ENCODE measurements around the gene UGT1A4. TPM values are rescaled to one million over a fixed set of nuclear protein-coding genes. Genes with fewer than 3 reads are reported as not detected.

Gene UGT1A4
- total and polyA plus RNA-seq, 2 donors (not counting 3 experiments of a cell fraction or from before 2014, with no cell fraction given), result not detected

GRCh38 chr2:233810385-233810784 is 91.8 kb downstream of the UGT1A4 start:
- H2AFZ ChIP-seq (ENCODE audit: low read depth, low read length), result no peak overlapping the region
- CTCF ChIA-PET, result no interaction called here

DNA sequence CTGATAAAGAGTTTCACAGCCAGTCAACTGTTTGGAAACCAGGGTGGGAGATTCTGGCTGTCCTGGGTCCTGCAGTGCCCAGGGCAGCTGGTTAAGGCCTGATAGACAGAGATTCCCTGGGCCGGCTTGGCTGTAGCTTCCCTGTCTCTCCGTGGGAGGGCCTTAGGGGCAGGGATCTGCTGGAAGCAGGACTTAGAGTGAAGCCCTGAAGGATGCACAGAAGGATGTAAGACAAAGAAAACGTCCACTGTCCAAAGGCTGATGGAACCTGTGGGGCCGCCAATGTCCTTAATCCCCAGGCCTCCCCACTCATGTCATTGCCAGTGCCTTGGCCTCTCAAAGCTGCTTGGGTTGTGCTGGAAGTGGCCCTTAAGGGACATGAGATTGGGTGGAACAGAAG is 92.6 kb downstream of the UGT1A4 start:
- Histone ChIP-seq H4K20me1 (replicated peaks; ENCODE audit: control insufficient read depth, extremely low read depth, insufficient read depth, low read length) (no peaks in the 10 kb centered on the region), H3K79me2 (ENCODE audit: control insufficient read depth, insufficient read depth, low read length) (no peaks in the 10 kb centered on the region), H3K27ac (ENCODE audit: insufficient read depth, low read depth, low read length) (no peak overlapping the region), H3K9me1 (replicated peaks; ENCODE audit: control insufficient read depth, extremely low read depth, insufficient read depth, low read length) (no peaks in the 10 kb centered on the region), H3K9ac (replicated peaks; ENCODE audit: extremely low read depth, insufficient read depth, low read length) (no peak overlapping the region), H3K4me3 (replicated peaks in 1 of 3; ENCODE audit: insufficient read depth in 1 of 3, low read depth in 1 of 3, low read length in 3 of 3) (no peak overlapping the region), H3K36me3 (ENCODE audit: control insufficient read depth in 2 of 2, extremely low read depth in 1 of 2, insufficient read depth in 2 of 2, low read length in 2 of 2) (no peaks in the 10 kb centered on the region), H3K4me2 (ENCODE audit: insufficient read depth, low read length) (no peak overlapping the region), H3K9me3 (replicated peaks; ENCODE audit: control insufficient read depth, insufficient read depth, low read length) (no peaks in the 10 kb centered on the region), H3K4me1 (ENCODE audit: control insufficient read depth, extremely low read depth, insufficient read depth, low read length) (no peaks in the 10 kb centered on the region), H3K27me3 (ENCODE audit: control insufficient read depth in 2 of 2, insufficient read depth in 2 of 2, low read length in 2 of 2) (peaks cover 0 to 1% of the 10 kb centered on the region in 2 experiments), H2AFZ (ENCODE audit: low read depth, low read length) (no peak overlapping the region)
- POLR2A ChIA-PET, result no interaction called here
- dilution Hi-C loops (cut with MboI; ENCODE audit: extremely low pct_ligation_motif_present, low sequenced_read_pairs) (no loop called here), intact Hi-C loops (cut with micrococcal nuclease) (no loop called here)
- no TSS peak for BruUV-seq (replicated peaks)
- no peak for DNase-seq (ENCODE audit: low read depth, low spot score)
- FAIRE-seq, result no peak
- CTCF ChIA-PET, result no interaction called here
- TF ChIP-seq, protein P1, sequence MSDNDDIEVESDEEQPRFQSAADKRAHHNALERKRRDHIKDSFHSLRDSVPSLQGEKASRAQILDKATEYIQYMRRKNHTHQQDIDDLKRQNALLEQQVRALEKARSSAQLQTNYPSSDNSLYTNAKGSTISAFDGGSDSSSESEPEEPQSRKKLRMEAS (IDR thresholded peaks at IDR 0.05; ENCODE audit: insufficient read depth, insufficient read length), result no peak
- TF ChIP-seq JUN (IDR thresholded peaks at IDR 0.05; ENCODE audit: borderline replicate concordance, insufficient read depth, insufficient read length, low read depth) (no peak), POLR2AphosphoS5 (IDR thresholded peaks at IDR 0.05; ENCODE audit: insufficient read depth, low read depth, low read length) (no peak), EZH2 (IDR thresholded peaks at IDR 0.05; ENCODE audit: borderline replicate concordance, low read depth, low read length, severe bottlenecking) (no peak), GATA2 (IDR thresholded peaks at IDR 0.05; ENCODE audit: insufficient read depth, insufficient read length, low read depth, low read length) (no peak), MYC (IDR thresholded peaks at IDR 0.05; ENCODE audit: low read depth, low read length) (no peak), FOS (IDR thresholded peaks at IDR 0.05; ENCODE audit: borderline replicate concordance, insufficient read depth, low read length) (no peak), POLR2A (IDR thresholded peaks at IDR 0.05; ENCODE audit: low read depth, low read length) (no peak)
- TF ChIP-seq, protein P2, sequence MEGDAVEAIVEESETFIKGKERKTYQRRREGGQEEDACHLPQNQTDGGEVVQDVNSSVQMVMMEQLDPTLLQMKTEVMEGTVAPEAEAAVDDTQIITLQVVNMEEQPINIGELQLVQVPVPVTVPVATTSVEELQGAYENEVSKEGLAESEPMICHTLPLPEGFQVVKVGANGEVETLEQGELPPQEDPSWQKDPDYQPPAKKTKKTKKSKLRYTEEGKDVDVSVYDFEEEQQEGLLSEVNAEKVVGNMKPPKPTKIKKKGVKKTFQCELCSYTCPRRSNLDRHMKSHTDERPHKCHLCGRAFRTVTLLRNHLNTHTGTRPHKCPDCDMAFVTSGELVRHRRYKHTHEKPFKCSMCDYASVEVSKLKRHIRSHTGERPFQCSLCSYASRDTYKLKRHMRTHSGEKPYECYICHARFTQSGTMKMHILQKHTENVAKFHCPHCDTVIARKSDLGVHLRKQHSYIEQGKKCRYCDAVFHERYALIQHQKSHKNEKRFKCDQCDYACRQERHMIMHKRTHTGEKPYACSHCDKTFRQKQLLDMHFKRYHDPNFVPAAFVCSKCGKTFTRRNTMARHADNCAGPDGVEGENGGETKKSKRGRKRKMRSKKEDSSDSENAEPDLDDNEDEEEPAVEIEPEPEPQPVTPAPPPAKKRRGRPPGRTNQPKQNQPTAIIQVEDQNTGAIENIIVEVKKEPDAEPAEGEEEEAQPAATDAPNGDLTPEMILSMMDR (IDR thresholded peaks at IDR 0.05; ENCODE audit: extremely low read depth in 1 of 2, insufficient read depth in 1 of 2, low read depth in 1 of 2, low read length in 2 of 2), result no peak

More at GRCh38 chr2:233810385-233810784, 91.8 kb downstream of the UGT1A4 start:
- H3K27me3 ChIP-seq (ENCODE audit: control insufficient read depth in 2 of 2, insufficient read depth in 2 of 2, low read length in 2 of 2), result peaks cover 0 to 1% of the 10 kb centered on the region in 2 experiments
- H3K9me1 ChIP-seq (replicated peaks; ENCODE audit: control insufficient read depth, extremely low read depth, insufficient read depth, low read length), result no peaks in the 10 kb centered on the region
- H3K4me1 ChIP-seq (ENCODE audit: control insufficient read depth, extremely low read depth, insufficient read depth, low read length), result no peaks in the 10 kb centered on the region
- TF ChIP-seq, protein P1 (IDR thresholded peaks at IDR 0.05; ENCODE audit: insufficient read depth, insufficient read length), result no peak
- intact Hi-C loops (cut with micrococcal nuclease) (no loop called here), dilution Hi-C loops (cut with MboI; ENCODE audit: extremely low pct_ligation_motif_present, low sequenced_read_pairs) (no loop called here)
- FAIRE-seq, result no peak
- no peaks in the 10 kb centered on the region for H3K36me3 ChIP-seq (ENCODE audit: control insufficient read depth in 2 of 2, extremely low read depth in 1 of 2, insufficient read depth in 2 of 2, low read length in 2 of 2)
- H3K9me3 ChIP-seq (replicated peaks; ENCODE audit: control insufficient read depth, insufficient read depth, low read length), result no peaks in the 10 kb centered on the region
- BruUV-seq (replicated peaks), result no TSS peak
- POLR2A ChIA-PET, result no interaction called here
- no peaks in the 10 kb centered on the region for H4K20me1 ChIP-seq (replicated peaks; ENCODE audit: control insufficient read depth, extremely low read depth, insufficient read depth, low read length)
- no peak overlapping the region for H3K9ac ChIP-seq (replicated peaks; ENCODE audit: extremely low read depth, insufficient read depth, low read length)
- no peaks in the 10 kb centered on the region for H3K79me2 ChIP-seq (ENCODE audit: control insufficient read depth, insufficient read depth, low read length)
- H3K27ac ChIP-seq (ENCODE audit: insufficient read depth, low read depth, low read length), result no peak overlapping the region
- no peak overlapping the region for H3K4me3 ChIP-seq (replicated peaks in 1 of 3; ENCODE audit: insufficient read depth in 1 of 3, low read depth in 1 of 3, low read length in 3 of 3)
- H3K4me2 ChIP-seq (ENCODE audit: insufficient read depth, low read length), result no peak overlapping the region
- no peak for DNase-seq (ENCODE audit: low read depth, low spot score)

All from endothelial cell of umbilical vein (primary cell).